HepG2 (cell line): Measurements from ENCODE around the gene GBGT1. TPM values are rescaled to one million over a fixed set of nuclear protein-coding genes. Genes with fewer than 3 reads are reported as not detected.

Experiments
- ATAC-seq: fragments of 200-7000 bp; cut with Tn5 transposase; 3 replicates; pipeline ENCODE4 v1.9.1; 2020; ENCODE audit warnings: mild to moderate bottlenecking, moderate library complexity
- BruUV-seq: library from RNA; stranded (reverse); fragments of 400-500 nt; replicated peaks from 2 replicates; lab custom pipeline; 2021; lab: Mats Ljungman, UMichigan
- CTCF ChIA-PET: fragments of 300-600 bp; formaldehyde crosslinking; extraction: SDS; loops from one replicate; lab custom pipeline; 2021; ENCODE audit warnings: low total read pairs, inconsistent platforms, low intra/inter-chr PET ratio; lab: Yijun Ruan, JAX
- POLR2A ChIA-PET: fragments of 350-600 bp; sonication (Branson Sonifier 250); formaldehyde crosslinking; loops from one replicate; lab custom pipeline; 2020; ENCODE audit warnings: antibody characterized with exemption, inconsistent platforms; lab: Yijun Ruan, JAX
- DNase-seq: peaks from one replicate; pipeline ENCODE4 v3.0.0-alpha.2; 2015; ENCODE audit warnings: low spot score
- FAIRE-seq: peaks from 3 replicates; lab custom pipeline; 2011; peaks lifted over from hg19 to GRCh38; lab: Jason Lieb, UNC
- H2AFZ ChIP-seq: one replicate; pipeline ENCODE4 v1.6.1; 2011; ENCODE audit warnings: low read length, inconsistent platforms
- H3K27ac ChIP-seq: fragments of 300-600 bp; 3 replicates; pipeline ENCODE4 v1.8.0; 2011; ENCODE audit warnings: mixed run types, mild to moderate bottlenecking, mixed read lengths, low read length, inconsistent platforms; ENCODE audit not compliant: insufficient read depth; ENCODE audit errors: extremely low read length
- H3K27me3 ChIP-seq, 2 experiments: fragments of 200-600 bp in 1 of 2; 2 replicates in 1 of 2; 3 replicates in 1 of 2; pipeline versions ENCODE4 v1.6.0 to v1.8.0; 2011; ENCODE audit warnings: low read length in 2 of 2, mild to moderate bottlenecking in 2 of 2, moderate library complexity in 2 of 2, inconsistent platforms in 1 of 2; ENCODE audit not compliant: insufficient read depth in 2 of 2, control insufficient read depth in 1 of 2
- H3K36me3 ChIP-seq, 2 experiments: fragments of 200-600 bp in 1 of 2; replicated peaks in 1 of 2; 2 replicates in 1 of 2; 3 replicates in 1 of 2; pipeline versions ENCODE4 v1.5.1 to v1.8.0; 2011; ENCODE audit warnings: low read length in 2 of 2, inconsistent platforms in 1 of 2; ENCODE audit not compliant: insufficient read depth in 2 of 2, control insufficient read depth in 1 of 2
- H3K4me1 ChIP-seq: 2 replicates; pipeline ENCODE4 v1.5.1; 2012; ENCODE audit warnings: low read length, inconsistent platforms; ENCODE audit not compliant: insufficient read depth
- H3K4me2 ChIP-seq: 2 replicates; pipeline ENCODE4 v1.6.0; 2011; ENCODE audit warnings: low read depth, low read length, inconsistent platforms
- H3K4me3 ChIP-seq, 3 experiments: fragments of 200-600 bp in 1 of 3; sonication (generic), shearing (Covaris generic) in 1 of 3; replicated peaks in 1 of 3; 2 replicates each; pipeline ENCODE4 v1.5.1; 2011 to 2016; ENCODE audit warnings: low read length in 3 of 3, inconsistent platforms in 2 of 3, low read depth in 2 of 3, mild to moderate bottlenecking in 2 of 3, control low read depth in 1 of 3, mixed read lengths in 1 of 3; ENCODE audit not compliant: insufficient read depth in 1 of 3
- H3K79me2 ChIP-seq: one replicate; pipeline ENCODE4 v1.6.1; 2011; ENCODE audit warnings: low read length, inconsistent platforms; ENCODE audit not compliant: insufficient read depth
- H3K9ac ChIP-seq: 2 replicates; pipeline ENCODE4 v1.6.0; 2011; ENCODE audit warnings: mild to moderate bottlenecking, low read depth, low read length, inconsistent platforms; ENCODE audit not compliant: insufficient read depth
- H3K9me3 ChIP-seq: 2 replicates; pipeline ENCODE4 v1.5.1; 2012; ENCODE audit warnings: mild to moderate bottlenecking, low read length
- H4K20me1 ChIP-seq: 2 replicates; pipeline ENCODE4 v1.6.0; 2011; ENCODE audit warnings: inconsistent platforms, mild to moderate bottlenecking, low read length, moderate library complexity; ENCODE audit not compliant: insufficient read depth
- FOXK1 ChIP-seq: sonication (generic); formaldehyde crosslinking; IDR thresholded peaks from 2 replicates; pipeline ENCODE4 v1.4.0; 2020; ENCODE audit warnings: low read depth, missing genetic modification reagents, borderline replicate concordance
- HNRNPL ChIP-seq: fragments of 200-400 bp; formaldehyde crosslinking; IDR thresholded peaks from 2 replicates; pipeline ENCODE4 v1.6.1; 2017; ENCODE audit warnings: mild to moderate bottlenecking, low read depth, low read length
- IKZF1 ChIP-seq: fragments of 450-650 bp; IDR thresholded peaks from 2 replicates; pipeline ENCODE4 v1.7.1; 2016
- KDM3A ChIP-seq: IDR thresholded peaks from 2 replicates; pipeline ENCODE4 v1.6.1; 2018; ENCODE audit warnings: low read depth, missing compliant biosample characterization
- KDM5B ChIP-seq: sonication (generic); formaldehyde crosslinking; IDR thresholded peaks from 2 replicates; pipeline ENCODE4 v1.4.0; 2020; ENCODE audit warnings: missing genetic modification reagents, mild to moderate bottlenecking, borderline replicate concordance
- MLXIP ChIP-seq: sonication (generic); formaldehyde crosslinking; IDR thresholded peaks from 2 replicates; pipeline ENCODE4 v1.9.0; 2021; ENCODE audit warnings: missing genetic modification reagents, borderline replicate concordance
- NR0B2 ChIP-seq: sonication (generic); formaldehyde crosslinking; IDR thresholded peaks from 2 replicates; pipeline ENCODE4 v1.4.0; 2020; ENCODE audit warnings: mild to moderate bottlenecking, missing genetic modification reagents
- SIN3B ChIP-seq: fragments of 150-350 bp; IDR thresholded peaks from 2 replicates; pipeline ENCODE4 v1.6.1; 2014; ENCODE audit warnings: low read length
- SKIL ChIP-seq: sonication (generic); formaldehyde crosslinking; IDR thresholded peaks from 2 replicates; pipeline ENCODE4 v1.8.0; 2022; ENCODE audit warnings: missing genetic modification reagents, mild to moderate bottlenecking, moderate library complexity, borderline replicate concordance
- ZNF124 ChIP-seq: sonication (generic); formaldehyde crosslinking; IDR thresholded peaks from 2 replicates; pipeline ENCODE4 v1.4.0; 2020; ENCODE audit warnings: missing genetic modification reagents
- ZNF362 ChIP-seq: sonication (generic); formaldehyde crosslinking; IDR thresholded peaks from 2 replicates; pipeline ENCODE4 v1.4.0; 2020; ENCODE audit warnings: missing genetic modification reagents, mild to moderate bottlenecking, borderline replicate concordance
- ZNF512 ChIP-seq: sonication (generic); formaldehyde crosslinking; IDR thresholded peaks from 2 replicates; pipeline ENCODE4 v1.4.0; 2020; ENCODE audit warnings: mild to moderate bottlenecking, missing genetic modification reagents
- WGBS: methylation state at CpG from one replicate; pipeline ENCODE4 v1.1.6; 2017; ENCODE audit warnings: low lambda C conversion rate; 5-methylcytosine and 5-hydroxymethylcytosine counted together
- in situ Hi-C: cut with HindIII; loops from 2 replicates; pipeline ENCODE4 v1.10.0; 2017; ENCODE audit warnings: low pct_unique_long_range_greater_than_20kb; ENCODE audit not compliant: extremely low pct_ligation_motif_present
- intact Hi-C: fragments of 100-400 bp; cut with micrococcal nuclease; formaldehyde crosslinking; loops from one replicate; pipeline ENCODE4 v1.10.0; 2022; ENCODE audit not compliant: unreplicated experiment
- polyA plus RNA-seq, 8 experiments: library from polyadenylated mRNA; depleted of rRNA in 3 of 8; stranded (reverse) in 7 of 8; unstranded in 1 of 8; fragments of >200 nt; fragmentation: Illumina TruSeq in 4 of 8; extraction: Trizol in 4 of 8; gene quantifications; 2 replicates each; pipeline versions ENCODE4 v1.2.1 to v1.2.3, GENCODE V29; 2011 to 2016; ENCODE audit warnings: low read depth in 4 of 8, missing spikeins in 1 of 8, mixed read lengths in 1 of 8; ENCODE audit not compliant: insufficient read depth in 1 of 8
- total RNA-seq, 5 experiments: library from RNA; depleted of rRNA; stranded (reverse); fragments of >200 nt; fragmentation: Illumina TruSeq; extraction: Trizol; gene quantifications; 2 replicates each; pipeline ENCODE4 v1.2.3, GENCODE V29; 2016; ENCODE audit warnings: low read depth in 1 of 5

GBGT1 gene
- total and polyA plus RNA-seq, 2 of the 13 experiments (the other 11 are each of a cell fraction or from before 2014, with no cell fraction given), result not detected

GRCh38 chr9:133121198-133121914 lies 42.4 kb downstream of the GBGT1 start, which contains the start of gene RALGDS:
Gene RALGDS (minus strand): TSS chr9:133121240. CDS start chr9:133121154, 86 bp downstream.
- POLR2A ChIA-PET, result interaction anchor here (1.2 kb wide), 1 partner anchor 27 kb away, joined by 4 read pairs; no protein-coding TSS in a partner anchor
- H3K9ac ChIP-seq, result peak within 1 kb of the TSS; percentile 82
- H3K79me2 ChIP-seq, result no peaks in the 10 kb centered on the region
- TF ChIP-seq MLXIP (CRISPR knock-in tag) (no peak), NR0B2 (CRISPR knock-in tag) (0 out of 2 replicates have a peak, but pooled peaks have one; percentile 25), ZNF362 (CRISPR knock-in tag) (no peak), KDM3A (CRISPR knock-in tag) (no peak), ZNF512 (CRISPR knock-in tag) (no peak), ZNF124 (CRISPR knock-in tag) (no peak), FOXK1 (CRISPR knock-in tag) (no peak), IKZF1 (no peak), HNRNPL (no peak), SIN3B (no peak), KDM5B (CRISPR knock-in tag) (no peak), SKIL (CRISPR knock-in tag) (0 out of 2 replicates have a peak, but pooled peaks have one; percentile 23)

More at GRCh38 chr9:133121198-133121914, 42.4 kb downstream of the GBGT1 start, which contains the start of gene RALGDS:
- no peaks in the 10 kb centered on the region for H3K27me3 ChIP-seq
- H3K9me3 ChIP-seq, result no peaks in the 10 kb centered on the region
- H4K20me1 ChIP-seq, result peaks cover 9% of the 10 kb centered on the region; the same call in 1 of the 2 replicates
- no peaks in the 10 kb centered on the region; a peak in 1 of 5 replicates for H3K36me3 ChIP-seq
- H3K4me2 ChIP-seq, result peak within 1 kb of the TSS; percentile 98
- no peak within 1 kb of the TSS for H2AFZ ChIP-seq
- in situ Hi-C loops, result no loop called here
- CTCF ChIA-PET, result no interaction called here
- peaks cover 47% of the 10 kb centered on the region for H3K4me1 ChIP-seq
- DNase-seq (peak; percentile 61), FAIRE-seq (no peak), ATAC-seq (peak; percentile 63)
- WGBS, result 6% methylated on average over 8 of the region's 53 CpGs
- peak within 1 kb of the TSS; percentile 67 to 83 (median 81) for H3K4me3 ChIP-seq
- BruUV-seq, result no TSS peak
- intact Hi-C loops, result no loop called here
- peak within 1 kb of the TSS; percentile 61 for H3K27ac ChIP-seq
